GM21529 (cell line): ENCODE results near the gene RAD51D.
"Not testable (repeated sequence)": the region's sequence is repeated elsewhere in the genome, so short reads cannot be mapped to it uniquely, and the experiment has no call there.

Experiments
- ATAC-seq: cut with Tn5 transposase; IDR thresholded peaks from one replicate; pipeline ENCODE4 v1.9.1; 2021; ENCODE audit not compliant: unreplicated experiment

Gene RAD51D

DNA sequence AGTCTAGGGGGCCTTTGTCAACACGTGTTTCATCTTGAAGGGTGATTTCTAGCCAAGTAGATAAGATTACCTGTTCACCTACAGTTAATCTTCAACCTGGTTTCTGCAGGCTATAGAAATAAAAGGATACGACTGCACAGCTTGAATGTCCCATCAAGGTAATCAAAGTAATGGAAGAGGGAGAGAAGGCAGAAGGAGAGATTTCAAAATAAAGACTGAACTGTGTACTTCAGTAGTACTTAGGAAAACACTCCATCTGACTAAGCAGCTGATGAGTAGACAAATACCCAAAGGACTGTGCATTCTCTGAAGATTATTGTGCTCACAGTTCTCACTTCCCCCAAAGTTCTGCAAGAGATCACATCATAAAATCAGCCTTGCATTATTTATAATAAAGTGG, 50.3 kb downstream of the RAD51D start:
- no peak for ATAC-seq

DNA sequence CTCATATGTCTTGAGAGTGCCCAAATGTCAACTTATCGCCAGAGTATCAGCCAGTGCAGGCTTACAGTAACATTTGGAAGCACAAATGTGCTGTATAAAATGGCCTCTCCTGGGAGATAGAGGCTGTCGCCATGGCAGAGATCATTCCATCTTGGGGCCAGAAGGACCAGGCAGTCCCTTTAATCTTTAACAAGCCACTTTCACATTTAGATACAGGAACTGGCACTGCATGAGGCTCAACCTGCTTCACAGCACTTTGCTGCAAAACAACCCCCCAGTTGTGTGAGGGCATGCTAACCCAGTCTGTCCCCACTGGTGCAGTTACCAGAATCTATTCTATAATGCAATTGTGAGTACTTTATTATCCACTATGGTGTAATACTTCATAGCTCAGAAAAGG, 51.4 kb downstream of the RAD51D start:
- no peak for ATAC-seq

GRCh38 chr17:35065880-35066279, 53.8 kb downstream of the RAD51D start:
- ATAC-seq, result no peak

GRCh38 chr17:35064516-35065215, 55.0 kb downstream of the RAD51D start:
- ATAC-seq, result no peak

DNA sequence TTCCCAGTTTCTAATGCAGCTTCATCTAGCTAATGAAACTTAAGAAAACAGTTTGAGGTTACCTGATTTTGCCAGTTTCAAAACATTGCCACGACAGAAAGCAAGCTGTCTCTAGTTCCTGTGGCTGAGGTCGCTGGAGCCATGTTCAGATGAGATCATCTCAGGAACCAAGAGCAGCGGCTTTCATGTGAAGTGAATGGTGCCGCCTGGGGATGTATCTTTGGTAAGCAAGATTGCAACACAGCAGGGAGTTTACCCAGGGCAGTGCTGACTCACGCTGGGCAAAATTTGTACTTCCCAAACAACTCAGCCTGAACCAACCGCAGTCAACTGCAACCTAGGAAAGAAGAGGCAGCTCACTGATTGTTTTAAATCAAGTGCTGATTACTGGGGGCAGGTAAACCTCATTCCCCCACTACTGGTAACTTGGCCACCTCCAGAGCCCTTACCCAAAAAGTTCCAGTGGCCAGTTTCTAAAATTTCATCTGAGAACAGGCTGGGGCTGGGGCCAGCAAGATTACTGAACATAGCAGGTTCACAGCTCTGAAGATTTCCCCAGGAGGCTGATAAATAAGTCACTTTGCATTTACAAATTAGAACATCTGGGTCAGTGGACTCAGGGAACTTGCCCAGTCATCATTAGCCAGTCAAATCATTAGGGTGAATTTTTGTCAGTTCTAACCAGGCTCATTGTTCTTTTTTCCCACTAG, 56.0 kb downstream of the RAD51D start, which contains the start of gene RFFL:
Gene RFFL (minus strand): TSS at position 194 of the 710 bp plus-strand sequence. CDS start 37,154 bp downstream, outside the sequence.
- peak; percentile 92 for ATAC-seq

DNA sequence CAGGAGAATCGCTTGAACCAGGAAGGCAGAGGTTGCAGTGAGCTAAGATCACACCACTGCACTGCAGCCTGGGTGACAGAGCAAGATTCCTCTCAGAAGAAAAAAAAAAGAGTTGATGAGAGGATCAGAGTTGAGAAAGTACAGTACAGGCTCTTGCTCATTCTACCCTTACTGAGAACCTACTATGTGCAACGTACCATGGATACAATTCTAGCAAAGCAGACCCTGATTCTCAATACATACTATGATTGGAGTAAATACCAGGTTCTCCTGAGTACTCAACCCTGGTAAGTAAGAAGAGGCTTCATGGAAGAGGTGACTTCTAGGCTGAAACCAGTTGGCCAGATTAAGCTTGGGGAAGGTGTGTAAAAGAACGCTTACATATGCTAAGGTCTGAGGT, 57.4 kb downstream of the RAD51D start:
- no peak for ATAC-seq

GRCh38 chr17:35057332-35057915, 62.2 kb downstream of the RAD51D start:
- ATAC-seq, result no peak

- no peak for ATAC-seq
These were observed 63.6 kb downstream of the RAD51D start for GRCh38 chr17:35056013-35056412.

DNA sequence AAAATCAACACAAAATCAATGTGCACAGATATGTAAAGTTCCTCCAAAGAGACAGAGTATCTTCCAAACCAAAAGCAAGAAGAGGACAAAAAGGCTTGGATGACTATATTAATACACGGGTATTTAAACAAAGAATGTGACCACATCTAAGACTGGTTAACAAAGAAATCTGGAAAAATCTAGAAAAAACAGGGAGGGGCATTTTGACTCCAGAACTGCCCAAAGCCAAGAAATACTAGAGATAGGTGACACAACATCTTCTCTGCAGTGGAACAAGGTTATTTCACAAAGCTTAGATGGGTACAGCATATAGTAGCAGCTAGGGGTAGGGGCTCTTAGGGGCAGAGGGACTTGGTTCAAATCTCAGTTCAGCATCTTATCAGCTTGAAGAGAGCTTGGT, 66.5 kb downstream of the RAD51D start:
- no peak for ATAC-seq

- ATAC-seq, result no peak
These were observed 66.9 kb downstream of the RAD51D start for GRCh38 chr17:35052780-35053179.

GRCh38 chr17:35052241-35052610, 67.4 kb downstream of the RAD51D start:
- no peak for ATAC-seq

- ATAC-seq, result no peak
These were observed 68.0 kb downstream of the RAD51D start for GRCh38 chr17:35051579-35052240.

GRCh38 chr17:35051183-35051578, 68.5 kb downstream of the RAD51D start:
- ATAC-seq, result no peak

DNA sequence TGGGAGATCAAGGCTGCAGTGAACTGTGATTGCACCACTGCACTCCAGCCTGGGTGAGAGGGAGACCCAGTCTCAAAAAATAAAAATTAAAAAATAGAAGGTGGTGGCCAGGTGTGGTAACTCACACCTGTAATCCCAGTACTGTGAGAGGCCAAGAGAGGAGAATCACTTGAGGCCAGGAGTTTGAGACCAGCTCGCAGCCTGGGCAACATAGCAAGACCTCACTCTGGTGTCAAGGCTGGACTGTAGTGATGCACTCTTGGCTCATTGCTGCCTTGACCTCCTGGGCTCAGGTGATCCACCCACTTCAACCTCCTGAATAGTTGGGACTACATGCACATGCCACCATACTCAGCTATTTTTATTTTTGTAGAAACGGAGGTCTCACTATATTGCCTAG, 69.5 kb downstream of the RAD51D start:
- ATAC-seq, result no peak

DNA sequence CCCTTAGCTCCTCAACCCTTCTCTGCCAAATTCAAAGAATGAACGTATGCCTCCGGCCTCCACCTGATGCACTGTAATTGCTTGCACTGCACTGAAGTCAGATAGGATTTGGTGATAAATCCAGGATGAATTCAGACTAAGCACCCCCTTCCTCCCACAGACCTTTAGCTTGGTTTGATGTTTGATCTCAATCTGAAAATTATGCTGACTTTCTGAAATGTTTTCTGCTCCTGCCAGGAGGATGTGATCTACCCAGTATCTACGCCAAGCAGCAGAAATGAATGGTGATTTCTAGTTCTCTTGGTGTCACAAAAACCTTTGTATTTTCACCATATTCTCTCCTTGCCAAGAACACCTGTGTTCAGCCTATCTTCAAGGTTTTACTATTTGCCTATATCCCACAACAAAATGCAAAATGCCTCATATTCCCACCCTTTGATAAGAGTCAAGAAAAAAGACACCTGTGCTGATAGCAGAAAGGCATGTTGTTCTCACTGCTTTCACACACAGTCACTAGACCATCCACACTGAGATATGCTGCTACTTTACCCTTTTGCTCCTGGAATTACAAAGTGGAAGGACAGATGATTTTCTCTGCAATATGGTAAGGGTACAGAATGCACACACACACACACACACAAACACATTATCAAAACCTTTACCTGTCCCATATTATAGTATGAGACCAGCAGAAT, 70.8 kb downstream of the RAD51D start:
- no peak for ATAC-seq

DNA sequence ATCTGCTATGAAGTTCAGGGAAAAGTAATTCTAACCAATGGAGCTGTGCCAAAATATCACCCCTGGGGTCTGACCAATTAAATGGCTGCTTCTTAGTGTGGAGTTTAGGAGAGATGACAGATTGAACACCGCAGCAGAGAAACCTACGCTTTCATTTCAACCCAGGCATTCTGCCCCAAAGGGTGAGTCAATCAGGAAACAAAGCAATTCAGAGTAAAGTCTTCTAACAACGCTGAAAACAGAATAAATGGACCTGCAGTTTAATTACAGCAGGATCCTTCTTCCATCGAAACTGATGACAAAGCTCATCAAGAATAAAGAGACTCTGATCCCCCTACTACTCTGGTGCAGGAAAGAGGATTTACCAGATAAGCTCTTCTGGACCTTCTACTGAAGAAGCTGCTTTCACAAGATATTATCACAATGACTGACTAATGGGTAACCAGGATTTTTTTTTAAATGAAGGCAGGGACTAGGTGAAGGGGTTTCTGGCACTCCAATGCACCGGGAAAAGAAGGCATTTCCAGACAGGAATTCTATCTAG, 72.8 kb downstream of the RAD51D start:
- ATAC-seq, result peak; percentile 78

- no peak for ATAC-seq
These were observed 73.4 kb downstream of the RAD51D start for GRCh38 chr17:35046245-35046644.

DNA sequence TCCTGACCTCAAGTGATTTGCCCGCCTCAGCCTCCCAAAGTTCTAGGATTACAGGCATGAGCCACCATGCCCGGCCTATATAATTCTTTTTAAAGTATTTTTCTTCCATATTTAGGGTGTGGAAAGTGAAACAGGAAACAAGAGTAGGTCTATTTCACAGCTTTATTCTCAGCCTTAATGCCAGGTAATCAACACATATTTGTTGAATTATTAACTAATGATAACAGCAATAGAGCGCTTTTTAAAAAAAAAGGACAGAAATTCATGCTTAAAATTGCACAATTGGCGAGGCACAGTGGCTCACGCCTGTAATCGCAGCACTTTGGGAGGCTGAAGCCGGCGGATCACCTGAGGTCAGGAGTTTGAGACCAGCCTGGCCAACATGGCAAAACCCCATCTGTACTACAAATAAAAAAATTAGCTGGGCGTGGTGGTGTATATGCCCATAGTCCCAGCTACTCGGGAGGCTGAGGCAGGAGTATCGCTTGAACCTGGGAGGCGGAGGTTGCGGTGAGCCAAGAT, 74.1 kb downstream of the RAD51D start:
- not testable (repeated sequence) for ATAC-seq

GRCh38 chr17:35044181-35044580, 75.5 kb downstream of the RAD51D start:
- no peak for ATAC-seq
